GM23338 (cell line): ENCODE results near the gene GNA12. TPM values are rescaled to one million over a fixed set of nuclear protein-coding genes. Genes with fewer than 3 reads are reported as not detected.

Experiments used
- ATAC-seq: fragments of 200-7000 bp; cut with Tn5 transposase; 3 replicates; pipeline ENCODE4 v1.9.1; 2020
- DNase-seq: peaks from one replicate; pipeline ENCODE4 v3.0.0-alpha.2; 2015; ENCODE audit warnings: low spot score
- H2AFZ ChIP-seq: fragments of 200-600 bp; sonication (generic); 2 replicates; pipeline ENCODE4 v1.8.0; 2016; ENCODE audit warnings: antibody characterized with exemption, mild to moderate bottlenecking, moderate library complexity
- H3F3A ChIP-seq: fragments of 200-600 bp; sonication (generic); replicated peaks from 2 replicates; pipeline ENCODE4 v1.8.0; 2017; ENCODE audit warnings: antibody characterized with exemption, mixed run types, low read depth
- H3K27ac ChIP-seq: fragments of 200-600 bp; sonication (generic); 2 replicates; pipeline ENCODE4 v1.6.1; 2016; ENCODE audit warnings: low read depth
- H3K27me3 ChIP-seq: fragments of 200-600 bp; sonication (generic); 2 replicates; pipeline ENCODE4 v1.8.0; 2016; ENCODE audit warnings: mild to moderate bottlenecking, mixed run types, moderate library complexity; ENCODE audit not compliant: insufficient read depth
- H3K36me3 ChIP-seq: fragments of 200-600 bp; sonication (generic); 2 replicates; pipeline ENCODE4 v1.8.0; 2016; ENCODE audit warnings: mild to moderate bottlenecking; ENCODE audit not compliant: insufficient read depth
- H3K4me1 ChIP-seq: fragments of 200-600 bp; sonication (generic); 2 replicates; pipeline ENCODE4 v1.8.0; 2016; ENCODE audit warnings: mild to moderate bottlenecking, moderate library complexity; ENCODE audit not compliant: insufficient read depth
- H3K4me2 ChIP-seq: fragments of 200-600 bp; sonication (generic); 2 replicates; pipeline ENCODE4 v1.7.1; 2017; ENCODE audit warnings: mixed run types
- H3K4me3 ChIP-seq: fragments of 200-600 bp; sonication (generic); 2 replicates; pipeline ENCODE4 v1.6.1; 2016; ENCODE audit warnings: mixed run types
- H3K79me2 ChIP-seq: fragments of 200-600 bp; sonication (generic); replicated peaks from 2 replicates; pipeline ENCODE4 v1.8.0; 2017; ENCODE audit warnings: mild to moderate bottlenecking; ENCODE audit not compliant: insufficient read depth
- H3K9me2 ChIP-seq: fragments of 200-600 bp; sonication (generic); 2 replicates; pipeline ENCODE4 v1.8.0; 2017; ENCODE audit not compliant: insufficient read depth
- H4K20me1 ChIP-seq: fragments of 200-600 bp; sonication (generic); replicated peaks from 2 replicates; pipeline ENCODE4 v1.8.0; 2017; ENCODE audit warnings: mild to moderate bottlenecking; ENCODE audit not compliant: insufficient read depth
- H3K27ac Mint-ChIP-seq: 2 replicates; pipeline ENCODE4 v1.8.0; 2020; ENCODE audit warnings: inconsistent platforms, mild to moderate bottlenecking, moderate library complexity, mixed read lengths
- H3K27me3 Mint-ChIP-seq: 3 replicates; pipeline ENCODE4 v1.8.0; 2022; ENCODE audit warnings: low read depth, mild to moderate bottlenecking, moderate library complexity, mixed read lengths, inconsistent platforms; ENCODE audit not compliant: insufficient read depth, poor library complexity
- H3K36me3 Mint-ChIP-seq: 3 replicates; pipeline ENCODE4 v1.8.0; 2021; ENCODE audit warnings: low read depth, mild to moderate bottlenecking, inconsistent platforms, moderate library complexity, mixed read lengths
- H3K4me1 Mint-ChIP-seq: 3 replicates; pipeline ENCODE4 v1.8.0; 2020; ENCODE audit warnings: mild to moderate bottlenecking, inconsistent platforms, mixed read lengths
- H3K4me3 Mint-ChIP-seq: 3 replicates; pipeline ENCODE4 v1.8.0; 2021; ENCODE audit warnings: moderate library complexity, mild to moderate bottlenecking, inconsistent platforms, mixed read lengths
- H3K9me3 Mint-ChIP-seq: 3 replicates; pipeline ENCODE4 v1.8.0; 2020; ENCODE audit warnings: moderate library complexity, mild to moderate bottlenecking, inconsistent platforms, mixed read lengths
- CREB1 ChIP-seq: fragments of 250-450 bp; sonication (Bioruptor Pico); IDR thresholded peaks from 2 replicates; pipeline ENCODE4 v1.5.0; 2020; ENCODE audit warnings: low read depth, mild to moderate bottlenecking, moderate library complexity
- EZH2 ChIP-seq: fragments of 200-600 bp; sonication (generic); IDR thresholded peaks from one replicate; pipeline ENCODE4 v1.8.0; 2017; ENCODE audit warnings: antibody characterized with exemption, mild to moderate bottlenecking, low read depth; ENCODE audit not compliant: unreplicated experiment
- EZH2phosphoT487 ChIP-seq: fragments of 200-600 bp; sonication (generic); IDR thresholded peaks from one replicate; pipeline ENCODE4 v1.8.1; 2018; ENCODE audit warnings: antibody characterized with exemption; ENCODE audit not compliant: unreplicated experiment
- JUNB ChIP-seq: IDR thresholded peaks from one replicate; pipeline ENCODE4 v1.6.1; 2016; ENCODE audit warnings: antibody characterized with exemption; ENCODE audit not compliant: unreplicated experiment
- NANOG ChIP-seq: IDR thresholded peaks from 2 replicates; pipeline ENCODE4 v1.6.1; 2016; ENCODE audit warnings: antibody characterized with exemption, borderline replicate concordance
- POLR2AphosphoS5 ChIP-seq: IDR thresholded peaks from 2 replicates; pipeline ENCODE4 v1.6.1; 2016; ENCODE audit warnings: antibody characterized with exemption, low read depth
- STAT1 ChIP-seq: IDR thresholded peaks from one replicate; pipeline ENCODE4 v1.6.1; 2016; ENCODE audit warnings: antibody characterized with exemption; ENCODE audit not compliant: unreplicated experiment
- ZNF114 ChIP-seq: fragments of 250-450 bp; sonication (Bioruptor Pico); IDR thresholded peaks from 2 replicates; pipeline ENCODE4 v1.5.0; 2020; ENCODE audit warnings: mild to moderate bottlenecking, moderate library complexity
- ZNF331 ChIP-seq: fragments of 250-450 bp; sonication (Bioruptor Pico); IDR thresholded peaks from 2 replicates; pipeline ENCODE4 v1.5.0; 2020; ENCODE audit warnings: low read depth, mild to moderate bottlenecking, moderate library complexity
- ZNF462 ChIP-seq: fragments of 250-450 bp; sonication (Bioruptor Pico); IDR thresholded peaks from 2 replicates; pipeline ENCODE4 v1.5.0; 2020; ENCODE audit warnings: mild to moderate bottlenecking, moderate library complexity
- polyA plus RNA-seq: library from polyadenylated mRNA; unstranded; fragments of >200 nt; fragmentation: Nextera tagmentation; extraction: Ambion mirVana; gene quantifications from 2 replicates; pipeline ENCODE4 v1.2.1, GENCODE V29; 2016
- total RNA-seq: library from RNA; depleted of rRNA; stranded (reverse); fragments of >200 nt; shearing (Covaris generic); gene quantifications from 2 replicates; pipeline ENCODE4 v1.2.3, GENCODE V29; 2014

The GNA12 gene
- total and polyA plus RNA-seq, 2 experiments from 2014 or later, result 24.0 to 87.7 TPM

GRCh38 chr7:2774935-2775334 lies 69.2 kb downstream of the GNA12 start (continued):
- TF ChIP-seq ZNF462 (CRISPR knock-in tag) (no peak), NANOG (no peak), JUNB (no peak), CREB1 (CRISPR knock-in tag) (no peak)

- H3K27me3 ChIP-seq, result no peaks in the 10 kb centered on the region
- no peak overlapping the region for H3K4me3 ChIP-seq
- H3K4me1 Mint-ChIP-seq, result peaks cover 32% of the 10 kb centered on the region
- no peak overlapping the region for H3K4me2 ChIP-seq
- peaks cover 4% of the 10 kb centered on the region; the same call in 1 of the 2 replicates for H3K36me3 ChIP-seq
- no peak overlapping the region for H2AFZ ChIP-seq
- H3K27ac ChIP-seq, result 0 out of 2 replicates have a peak overlapping the region, but pooled peaks have one; percentile 39
- H4K20me1 ChIP-seq, result peaks cover 7% of the 10 kb centered on the region
- H3K4me1 ChIP-seq, result peaks cover 23% of the 10 kb centered on the region
- H3K79me2 ChIP-seq, result peaks cover 83% of the 10 kb centered on the region
- H3K27ac Mint-ChIP-seq, result no peak overlapping the region
- ATAC-seq, result no peak; the same call in 2 of the 3 replicates
- no peaks in the 10 kb centered on the region for H3K27me3 Mint-ChIP-seq
- peaks cover 42% of the 10 kb centered on the region for H3K36me3 Mint-ChIP-seq
- H3K9me2 ChIP-seq, result no peaks in the 10 kb centered on the region
- H3F3A ChIP-seq, result 0 out of 2 replicates have a peak, but pooled peaks cover 3% of the 10 kb centered on the region
- H3K4me3 Mint-ChIP-seq, result no peak overlapping the region
- no peak for DNase-seq
- no peaks in the 10 kb centered on the region for H3K9me3 Mint-ChIP-seq
- TF ChIP-seq EZH2 (no peak), ZNF331 (CRISPR knock-in tag) (no peak), ZNF462 (CRISPR knock-in tag) (no peak), EZH2phosphoT487 (no peak), POLR2AphosphoS5 (no peak), CREB1 (CRISPR knock-in tag) (no peak), STAT1 (no peak), JUNB (no peak), ZNF114 (no peak)
Observed at GRCh38 chr7:2774280-2774679, 69.8 kb downstream of the GNA12 start.
